ENCODE measurements around the gene VWCE. TPM values are rescaled to one million over a fixed set of nuclear protein-coding genes. Genes with fewer than 3 reads are reported as not detected.
A peak's percentile ranks its signal among the peaks of the same experiment; 100 is the strongest.
"Not testable (repeated sequence)": the region's sequence is repeated elsewhere in the genome, so short reads cannot be mapped to it uniquely, and the experiment has no call there.

Gene VWCE
- total RNA-seq, 1 donor from 2014 or later, result 27.3 TPM

GRCh38 chr11:61222047-61222446 lies 73.1 kb downstream of the VWCE start, which contains the start of gene PGA4:
TSS of gene PGA4 (plus strand) at chr11:61222347. CDS start at chr11:61222401, 54 bp downstream.
- H3K27me3 Mint-ChIP-seq (ENCODE audit: unreplicated experiment); DNase-seq; H3K4me3 Mint-ChIP-seq (ENCODE audit: unreplicated experiment); H3K36me3 Mint-ChIP-seq (ENCODE audit: unreplicated experiment); H3K4me1 Mint-ChIP-seq (ENCODE audit: low read depth, unreplicated experiment); H3K27ac Mint-ChIP-seq (ENCODE audit: unreplicated experiment); H3K9me3 Mint-ChIP-seq (ENCODE audit: unreplicated experiment): not testable (repeated sequence)

- not testable (repeated sequence) for H3K27me3 Mint-ChIP-seq (ENCODE audit: unreplicated experiment); DNase-seq; H3K36me3 Mint-ChIP-seq (ENCODE audit: unreplicated experiment); H3K9me3 Mint-ChIP-seq (ENCODE audit: unreplicated experiment); H3K4me1 Mint-ChIP-seq (ENCODE audit: low read depth, unreplicated experiment); H3K27ac Mint-ChIP-seq (ENCODE audit: unreplicated experiment)
- H3K4me3 Mint-ChIP-seq (ENCODE audit: unreplicated experiment), result peak overlapping the region; percentile 50
Measured at GRCh38 chr11:61219016-61219415, 76.1 kb downstream of the VWCE start.

GRCh38 chr11:61218306-61218705 lies 76.8 kb downstream of the VWCE start:
- not testable (repeated sequence) for H3K27me3 Mint-ChIP-seq (ENCODE audit: unreplicated experiment); DNase-seq; H3K36me3 Mint-ChIP-seq (ENCODE audit: unreplicated experiment); H3K4me3 Mint-ChIP-seq (ENCODE audit: unreplicated experiment); H3K27ac Mint-ChIP-seq (ENCODE audit: unreplicated experiment); H3K9me3 Mint-ChIP-seq (ENCODE audit: unreplicated experiment); H3K4me1 Mint-ChIP-seq (ENCODE audit: low read depth, unreplicated experiment)

- H3K27me3 Mint-ChIP-seq (ENCODE audit: unreplicated experiment); DNase-seq; H3K36me3 Mint-ChIP-seq (ENCODE audit: unreplicated experiment); H3K27ac Mint-ChIP-seq (ENCODE audit: unreplicated experiment); H3K4me1 Mint-ChIP-seq (ENCODE audit: low read depth, unreplicated experiment); H3K9me3 Mint-ChIP-seq (ENCODE audit: unreplicated experiment); H3K4me3 Mint-ChIP-seq (ENCODE audit: unreplicated experiment): not testable (repeated sequence)
Measured at GRCh38 chr11:61213711-61214324, 81.3 kb downstream of the VWCE start.

- H3K9me3 Mint-ChIP-seq (ENCODE audit: unreplicated experiment); H3K4me3 Mint-ChIP-seq (ENCODE audit: unreplicated experiment); H3K27me3 Mint-ChIP-seq (ENCODE audit: unreplicated experiment); DNase-seq; H3K36me3 Mint-ChIP-seq (ENCODE audit: unreplicated experiment); H3K4me1 Mint-ChIP-seq (ENCODE audit: low read depth, unreplicated experiment); H3K27ac Mint-ChIP-seq (ENCODE audit: unreplicated experiment): not testable (repeated sequence)
Measured at GRCh38 chr11:61212202-61212601, 82.9 kb downstream of the VWCE start.

- not testable (repeated sequence) for DNase-seq; H3K4me1 Mint-ChIP-seq (ENCODE audit: low read depth, unreplicated experiment)
Measured at GRCh38 chr11:61211327-61211952, 83.7 kb downstream of the VWCE start.

GRCh38 chr11:61210629-61211028 lies 84.5 kb downstream of the VWCE start:
- H3K27me3 Mint-ChIP-seq (ENCODE audit: unreplicated experiment); H3K27ac Mint-ChIP-seq (ENCODE audit: unreplicated experiment); H3K9me3 Mint-ChIP-seq (ENCODE audit: unreplicated experiment); H3K4me3 Mint-ChIP-seq (ENCODE audit: unreplicated experiment); H3K36me3 Mint-ChIP-seq (ENCODE audit: unreplicated experiment); H3K4me1 Mint-ChIP-seq (ENCODE audit: low read depth, unreplicated experiment); DNase-seq: not testable (repeated sequence)

More at GRCh38 chr11:61211327-61211952, 83.7 kb downstream of the VWCE start:
- H3K27ac Mint-ChIP-seq (ENCODE audit: unreplicated experiment); H3K27me3 Mint-ChIP-seq (ENCODE audit: unreplicated experiment); H3K9me3 Mint-ChIP-seq (ENCODE audit: unreplicated experiment); H3K36me3 Mint-ChIP-seq (ENCODE audit: unreplicated experiment); H3K4me3 Mint-ChIP-seq (ENCODE audit: unreplicated experiment): not testable (repeated sequence)

Other genes with a start within 250 kb of the VWCE start
- gene CD5, start 192.8 kb downstream of the VWCE start, total RNA-seq (ENCODE audit: unreplicated experiment), result not detected
- 27.1 TPM for gene VPS37C, start 133.9 kb downstream of the VWCE start, total RNA-seq (ENCODE audit: unreplicated experiment)
- gene PGA3, start 91.8 kb downstream of the VWCE start, total RNA-seq (ENCODE audit: unreplicated experiment), result not detected
- gene PGA4, start 73.0 kb downstream of the VWCE start, total RNA-seq (ENCODE audit: unreplicated experiment), result not detected
- gene PGA5, start 54.1 kb downstream of the VWCE start, total RNA-seq (ENCODE audit: unreplicated experiment), result not detected
- 259 TPM for gene DDB1, start 37.8 kb upstream of the VWCE start, total RNA-seq (ENCODE audit: unreplicated experiment)
- 59.6 TPM for gene TKFC, start 37.9 kb upstream of the VWCE start, total RNA-seq (ENCODE audit: unreplicated experiment)
- gene CYB561A3, start 66.6 kb upstream of the VWCE start, total RNA-seq (ENCODE audit: unreplicated experiment), result 20.6 TPM
- gene TMEM138, start 67.1 kb upstream of the VWCE start, total RNA-seq (ENCODE audit: unreplicated experiment), result 23.3 TPM
- 7.8 TPM for gene TMEM216, start 97.3 kb upstream of the VWCE start, total RNA-seq (ENCODE audit: unreplicated experiment)
- gene CPSF7, start 134.7 kb upstream of the VWCE start, total RNA-seq (ENCODE audit: unreplicated experiment), result 83.7 TPM
- 43.2 TPM for gene SDHAF2, start 134.8 kb upstream of the VWCE start, total RNA-seq (ENCODE audit: unreplicated experiment)
- gene LRRC10B, start 213.4 kb upstream of the VWCE start, total RNA-seq (ENCODE audit: unreplicated experiment), result 8.2 TPM

Measured in glutamatergic neuron (in vitro differentiated cells).